Measurements from ENCODE around the gene TAF11.
"Not testable (repeated sequence)": the region's sequence is repeated elsewhere in the genome, so short reads cannot be mapped to it uniquely, and the experiment has no call there.

DNA sequence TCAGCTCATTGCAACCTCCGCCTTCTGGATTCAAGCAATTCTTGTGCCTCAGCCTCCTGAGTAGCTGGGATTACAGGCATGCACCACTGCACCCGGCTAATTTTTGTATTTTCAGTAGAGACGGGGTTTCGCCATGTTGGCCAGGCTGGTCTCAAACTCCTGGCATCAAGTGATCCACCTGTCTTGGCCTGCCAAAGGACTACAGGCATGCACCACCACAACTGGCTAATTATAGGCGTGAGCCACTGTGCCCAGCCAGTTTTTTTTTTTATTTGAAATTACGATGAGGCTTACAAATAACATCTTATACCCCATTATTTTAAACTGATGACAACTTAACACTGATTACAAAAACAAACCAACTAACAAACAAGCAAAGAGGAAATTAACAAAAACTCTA is 38.8 kb downstream of the TAF11 start:
- TF ChIP-seq SNAI2 (CRISPR knock-in tag; IDR thresholded peaks at IDR 0.05); OSR1 (CRISPR knock-in tag; IDR thresholded peaks at IDR 0.05); BACH2 (CRISPR knock-in tag; IDR thresholded peaks at IDR 0.05; ENCODE audit: borderline replicate concordance); RARB (CRISPR knock-in tag; IDR thresholded peaks at IDR 0.05); ZNF8 (CRISPR knock-in tag; IDR thresholded peaks at IDR 0.05); TCF4 (CRISPR knock-in tag; IDR thresholded peaks at IDR 0.05; ENCODE audit: borderline replicate concordance); ISL1 (CRISPR knock-in tag; IDR thresholded peaks at IDR 0.05); CSDC2 (CRISPR knock-in tag; IDR thresholded peaks at IDR 0.05); PATZ1 (CRISPR knock-in tag; IDR thresholded peaks at IDR 0.05; ENCODE audit: borderline replicate concordance); ZFP30 (CRISPR knock-in tag; IDR thresholded peaks at IDR 0.05); ARNTL (CRISPR knock-in tag; IDR thresholded peaks at IDR 0.05; ENCODE audit: borderline replicate concordance, low read depth): not testable (repeated sequence)
- TF ChIP-seq, protein P1, sequence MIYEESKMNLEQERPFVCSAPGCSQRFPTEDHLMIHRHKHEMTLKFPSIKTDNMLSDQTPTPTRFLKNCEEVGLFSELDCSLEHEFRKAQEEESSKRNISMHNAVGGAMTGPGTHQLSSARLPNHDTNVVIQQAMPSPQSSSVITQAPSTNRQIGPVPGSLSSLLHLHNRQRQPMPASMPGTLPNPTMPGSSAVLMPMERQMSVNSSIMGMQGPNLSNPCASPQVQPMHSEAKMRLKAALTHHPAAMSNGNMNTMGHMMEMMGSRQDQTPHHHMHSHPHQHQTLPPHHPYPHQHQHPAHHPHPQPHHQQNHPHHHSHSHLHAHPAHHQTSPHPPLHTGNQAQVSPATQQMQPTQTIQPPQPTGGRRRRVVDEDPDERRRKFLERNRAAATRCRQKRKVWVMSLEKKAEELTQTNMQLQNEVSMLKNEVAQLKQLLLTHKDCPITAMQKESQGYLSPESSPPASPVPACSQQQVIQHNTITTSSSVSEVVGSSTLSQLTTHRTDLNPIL (CRISPR knock-in tag; IDR thresholded peaks at IDR 0.05; ENCODE audit: low read depth): not testable (repeated sequence)

Data from SK-N-SH treated with all-trans-retinoic acid at 6 μM for 48 hours (cell line).